ENCODE data around the gene SNX5.

The SNX5 gene

GRCh38 chr20:17968366-17969277 is at the start of gene SNX5, which contains the start of gene MGME1:
Gene SNX5 (minus strand): TSS chr20:17968794. CDS start chr20:17968425, 369 bp downstream.
Gene MGME1 (plus strand): TSS chr20:17969018. CDS start chr20:17969860, 842 bp downstream.
- DNase-seq: peak; percentile 100

GRCh38 chr20:18018100-18018499 is 49.5 kb upstream of the SNX5 start:
- DNase-seq: no peak

DNA sequence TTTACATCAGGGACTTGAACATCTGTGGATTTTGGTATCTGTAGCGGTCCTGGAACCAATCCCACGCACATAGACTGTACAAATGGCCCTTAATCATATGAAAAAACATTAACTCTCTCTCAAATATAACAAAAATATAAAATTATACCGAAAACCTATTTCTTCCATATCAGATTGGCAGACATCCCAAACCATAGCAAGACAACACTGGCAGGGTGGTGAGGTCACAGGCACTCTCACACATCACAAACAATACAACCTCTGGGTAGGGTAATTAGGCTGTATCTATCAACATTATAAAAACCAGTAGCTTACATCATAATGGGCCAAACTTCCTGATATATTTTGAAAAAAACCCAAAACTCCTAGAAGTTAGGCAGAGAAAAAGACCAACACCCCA is 48.2 kb upstream of the SNX5 start:
- no peak for DNase-seq

- DNase-seq: no peak
Observed at GRCh38 chr20:18014411-18014810, 45.8 kb upstream of the SNX5 start.

GRCh38 chr20:18012901-18013300 is 44.3 kb upstream of the SNX5 start:
- no peak for DNase-seq

DNA sequence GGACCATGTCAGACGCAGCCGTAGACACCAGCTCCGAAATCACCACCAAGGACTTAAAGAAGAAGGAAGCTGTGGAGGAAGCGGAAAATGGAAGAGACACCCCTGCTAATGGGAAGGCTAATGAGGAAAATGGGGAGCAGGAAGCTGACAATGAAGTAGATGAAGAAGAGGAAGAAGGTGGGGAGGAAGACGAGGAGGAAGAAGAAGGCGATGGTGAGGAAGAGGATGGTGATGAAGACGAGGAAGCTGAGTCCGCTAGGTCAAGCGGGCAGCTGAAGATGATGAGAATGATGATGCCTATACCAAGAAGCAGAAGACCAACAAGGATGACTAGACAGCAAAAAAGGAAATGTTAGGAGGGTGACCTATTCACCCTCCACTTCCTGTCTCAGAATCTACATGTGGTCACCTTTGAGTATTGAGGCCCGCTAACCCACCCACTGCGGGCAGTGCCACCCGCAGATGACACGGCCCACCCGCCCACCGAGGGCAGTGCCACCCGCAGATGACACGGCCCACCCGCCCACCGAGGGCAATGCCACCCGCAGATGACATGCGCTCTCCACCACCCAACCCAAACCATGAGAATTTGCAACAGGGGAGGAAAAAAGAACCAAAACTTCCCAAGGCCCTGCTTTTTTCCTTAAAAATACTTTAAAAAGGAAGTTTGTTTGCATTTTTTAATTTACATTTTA is 43.5 kb upstream of the SNX5 start:
- no peak for DNase-seq

- DNase-seq: no peak
Observed at GRCh38 chr20:18011482-18011881, 42.9 kb upstream of the SNX5 start.

- DNase-seq: no peak
Observed at GRCh38 chr20:18009116-18009515, 40.5 kb upstream of the SNX5 start.

DNA sequence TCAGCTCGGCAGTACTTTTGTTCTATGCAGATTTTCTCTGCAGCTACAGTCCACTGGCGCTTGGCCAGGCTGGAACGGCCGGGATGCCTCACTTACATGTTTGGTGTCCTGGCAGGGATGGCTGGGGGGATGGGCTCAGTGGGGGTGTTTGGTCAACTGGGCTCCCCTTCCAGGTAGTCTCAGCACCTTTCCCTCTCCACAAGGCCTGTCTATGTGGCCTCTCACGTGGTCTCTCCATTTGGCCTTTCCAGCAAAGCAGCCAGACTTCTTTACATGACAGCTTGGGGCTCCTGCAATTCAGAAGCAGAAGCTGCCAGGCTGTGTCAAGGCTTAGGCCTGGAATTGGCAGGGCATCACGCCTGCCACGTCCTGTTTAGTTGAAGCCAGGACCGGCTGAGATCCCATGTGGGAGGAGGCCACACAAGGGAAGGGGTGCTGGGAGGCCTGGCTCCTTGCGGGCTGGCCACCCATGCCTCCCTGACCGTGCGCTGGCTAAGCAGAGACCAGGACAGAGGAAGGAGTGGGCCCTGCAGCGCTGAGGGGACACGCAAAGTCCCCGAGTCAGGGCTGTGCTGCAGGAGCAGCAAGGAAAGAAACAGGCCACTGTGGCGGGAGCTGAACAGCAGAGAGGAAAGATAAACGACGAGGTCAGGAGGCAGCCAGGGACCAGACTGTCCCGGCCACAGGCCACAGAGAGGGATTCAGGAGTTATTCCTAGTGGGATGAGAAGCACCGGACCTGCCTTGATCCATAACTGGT is 39.1 kb upstream of the SNX5 start:
- DNase-seq: no peak

DNA sequence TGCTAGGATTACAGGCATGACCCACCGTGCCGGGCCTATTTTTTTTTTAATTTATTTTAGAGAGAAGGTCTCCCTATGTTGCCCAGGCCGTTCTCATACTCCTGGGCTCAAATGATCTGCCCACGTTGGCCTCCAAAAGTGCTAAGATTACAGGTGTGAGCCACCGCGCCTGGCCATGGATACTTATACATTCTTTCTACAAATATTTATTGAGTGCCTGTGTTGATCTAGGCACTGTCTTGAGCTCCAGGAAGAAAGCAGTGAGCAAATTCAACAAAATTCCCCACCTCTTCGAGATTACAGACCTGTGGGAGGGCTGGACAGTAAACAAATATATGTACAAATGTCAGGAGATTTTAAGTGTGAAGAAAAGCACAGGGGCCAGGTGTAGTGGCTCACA is 38.1 kb upstream of the SNX5 start:
- DNase-seq: no peak

DNA sequence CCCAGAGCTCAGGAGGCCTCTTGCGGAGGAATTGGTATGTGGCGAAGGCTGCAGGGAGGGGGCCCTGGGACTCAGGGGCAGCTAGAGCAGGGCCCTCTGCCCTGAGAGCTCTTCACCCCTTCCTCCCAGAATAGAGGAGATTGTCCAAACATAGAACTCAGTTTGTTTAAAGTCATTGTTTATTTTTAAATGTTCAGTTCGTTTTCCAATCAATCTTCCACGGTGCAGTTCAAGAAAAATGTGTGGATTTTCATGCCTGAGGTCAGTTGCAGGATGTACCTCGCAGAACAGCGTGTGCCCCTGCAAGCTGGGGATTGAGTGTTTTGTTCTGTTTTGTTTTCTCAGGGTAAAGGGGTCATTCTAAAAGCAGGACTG is 37.4 kb upstream of the SNX5 start:
- DNase-seq: no peak

- no peak for DNase-seq
Observed at GRCh38 chr20:18005170-18005989, 36.8 kb upstream of the SNX5 start.

DNA sequence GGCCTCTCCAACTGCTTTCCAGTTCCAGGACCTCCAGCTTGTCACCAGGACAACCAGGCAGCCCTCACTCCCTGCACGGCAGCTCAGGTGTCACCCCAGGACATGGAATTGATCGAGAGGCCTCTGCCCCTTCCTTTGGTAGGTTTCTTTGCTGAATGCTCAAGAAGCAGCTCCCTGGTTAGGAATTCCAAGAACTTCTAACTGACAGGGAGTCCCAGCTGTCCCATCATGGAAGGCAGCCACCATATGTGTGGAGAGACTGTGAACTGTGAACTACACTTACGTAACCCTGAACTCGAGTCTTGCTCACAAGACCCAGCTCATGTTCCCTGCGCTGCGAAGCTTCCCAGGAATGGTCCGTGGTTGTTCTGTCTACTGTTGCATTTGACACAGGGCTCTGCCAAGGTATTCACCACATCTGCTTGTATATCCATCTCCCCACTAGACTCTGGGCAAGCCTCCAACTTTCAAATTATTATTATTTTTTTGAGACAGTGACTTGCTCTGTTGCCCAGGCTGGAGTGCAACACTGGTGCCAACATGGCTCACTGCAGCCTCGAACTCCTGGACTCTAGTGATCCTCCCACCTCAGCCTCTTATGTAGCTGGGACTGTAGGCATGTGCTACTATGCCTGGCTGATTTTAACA is 35.9 kb upstream of the SNX5 start:
- DNase-seq: no peak

GRCh38 chr20:18003897-18004296 is 35.3 kb upstream of the SNX5 start:
- DNase-seq: no peak

GRCh38 chr20:18001131-18001921 is 32.7 kb upstream of the SNX5 start:
- no peak for DNase-seq

DNA sequence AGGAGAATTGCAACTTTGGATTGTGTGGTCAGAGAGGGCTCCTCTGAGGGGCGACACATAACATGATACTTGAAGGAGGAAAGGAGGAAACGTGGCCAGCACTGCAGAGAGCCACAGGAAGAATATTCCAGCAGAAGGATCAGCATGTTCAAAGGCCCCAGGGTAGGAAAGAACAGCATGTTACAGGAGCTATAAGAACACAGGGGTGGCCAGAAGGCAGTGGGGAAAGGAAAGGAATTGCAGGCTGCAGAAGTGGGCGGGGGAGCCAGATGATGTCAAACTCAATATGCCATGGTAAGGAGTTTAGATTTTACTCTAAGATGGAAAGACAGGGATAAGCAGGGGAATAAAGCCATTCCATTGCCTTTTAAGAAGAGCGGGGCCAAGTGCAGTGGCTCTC is 31.0 kb upstream of the SNX5 start:
- DNase-seq: no peak

- no peak for DNase-seq
Observed at GRCh38 chr20:17998446-17998845, 29.9 kb upstream of the SNX5 start.

DNA sequence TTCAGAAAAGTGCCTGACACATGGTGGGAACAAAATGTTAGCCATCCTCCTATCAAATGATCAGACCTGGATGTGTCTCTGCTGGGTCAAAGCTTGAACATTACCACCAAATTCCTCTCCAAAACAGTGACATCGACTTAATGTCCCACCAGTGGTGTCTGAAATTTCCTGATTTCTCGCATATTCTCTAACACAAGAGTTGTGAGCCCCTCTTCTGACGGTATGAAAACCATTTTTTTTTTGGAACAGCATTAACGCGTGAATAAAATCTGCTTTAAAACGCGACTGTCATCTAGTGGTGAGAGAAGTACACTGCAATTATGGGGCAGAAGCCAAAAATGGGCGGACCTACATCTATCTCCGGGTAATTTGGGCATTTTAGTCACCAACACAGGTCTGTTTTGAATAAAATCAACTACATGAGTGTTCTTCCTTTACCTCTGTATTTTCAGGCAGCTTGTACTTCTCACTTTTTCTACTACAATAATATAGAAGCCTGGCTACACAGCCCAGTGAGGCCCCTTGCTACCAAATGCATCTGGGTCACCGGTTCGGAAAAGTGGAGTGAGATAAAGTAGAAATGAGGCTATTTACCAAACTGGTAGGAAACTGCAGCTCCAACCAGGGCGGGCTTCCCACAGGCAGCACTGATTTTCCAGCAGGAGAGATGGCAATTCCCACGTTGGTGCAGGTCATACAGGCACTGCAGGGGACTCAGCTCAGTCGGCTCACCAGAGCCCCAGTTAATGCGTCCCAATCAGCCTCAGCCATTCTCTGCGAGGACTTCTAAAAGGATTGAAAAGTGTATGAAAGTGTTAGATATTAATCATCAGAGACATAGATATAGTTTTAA is 27.6 kb upstream of the SNX5 start:
- no peak for DNase-seq

GRCh38 chr20:17993546-17993945 is 25.0 kb upstream of the SNX5 start:
- DNase-seq: no peak

- no peak for DNase-seq
Observed at GRCh38 chr20:17992847-17993513, 24.4 kb upstream of the SNX5 start.
